DND-41 (cell line): ENCODE measurements around the gene CHMP4B.

Experiments
- EZH2 ChIP-seq: IDR thresholded peaks from 3 replicates; pipeline ENCODE4 v1.6.1; 2012; ENCODE audit warnings: borderline replicate concordance, low read depth, mild to moderate bottlenecking, moderate library complexity, low read length, inconsistent platforms; ENCODE audit not compliant: severe bottlenecking
- TF ChIP-seq, protein P1 (sequence below): IDR thresholded peaks from 2 replicates; pipeline ENCODE4 v1.5.1; 2012; ENCODE audit warnings: borderline replicate concordance, low read length, moderate library complexity, mild to moderate bottlenecking; ENCODE audit not compliant: poor library complexity, severe bottlenecking; ENCODE audit errors: extremely low read depth

DNA sequence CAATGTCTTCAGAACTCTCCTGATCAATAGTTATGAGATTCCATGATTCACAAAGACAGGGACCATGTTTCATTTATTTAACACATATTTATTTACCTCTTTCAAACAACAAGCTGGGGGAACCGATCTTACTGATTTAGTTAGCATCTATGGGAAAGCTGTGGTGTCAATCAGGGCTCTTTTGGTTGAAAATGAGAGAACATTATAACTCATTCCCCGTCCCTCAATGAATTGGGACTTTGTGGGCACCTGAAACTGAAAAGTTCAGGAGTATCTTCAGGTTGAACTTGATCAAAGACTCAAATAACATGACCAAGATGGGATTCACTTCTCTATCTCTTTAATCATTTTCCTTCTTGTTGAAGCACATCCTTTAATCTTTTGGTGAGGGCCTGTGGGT, 67.4 kb downstream of the CHMP4B start:
- TF ChIP-seq, protein P1, sequence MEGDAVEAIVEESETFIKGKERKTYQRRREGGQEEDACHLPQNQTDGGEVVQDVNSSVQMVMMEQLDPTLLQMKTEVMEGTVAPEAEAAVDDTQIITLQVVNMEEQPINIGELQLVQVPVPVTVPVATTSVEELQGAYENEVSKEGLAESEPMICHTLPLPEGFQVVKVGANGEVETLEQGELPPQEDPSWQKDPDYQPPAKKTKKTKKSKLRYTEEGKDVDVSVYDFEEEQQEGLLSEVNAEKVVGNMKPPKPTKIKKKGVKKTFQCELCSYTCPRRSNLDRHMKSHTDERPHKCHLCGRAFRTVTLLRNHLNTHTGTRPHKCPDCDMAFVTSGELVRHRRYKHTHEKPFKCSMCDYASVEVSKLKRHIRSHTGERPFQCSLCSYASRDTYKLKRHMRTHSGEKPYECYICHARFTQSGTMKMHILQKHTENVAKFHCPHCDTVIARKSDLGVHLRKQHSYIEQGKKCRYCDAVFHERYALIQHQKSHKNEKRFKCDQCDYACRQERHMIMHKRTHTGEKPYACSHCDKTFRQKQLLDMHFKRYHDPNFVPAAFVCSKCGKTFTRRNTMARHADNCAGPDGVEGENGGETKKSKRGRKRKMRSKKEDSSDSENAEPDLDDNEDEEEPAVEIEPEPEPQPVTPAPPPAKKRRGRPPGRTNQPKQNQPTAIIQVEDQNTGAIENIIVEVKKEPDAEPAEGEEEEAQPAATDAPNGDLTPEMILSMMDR, result no peak
- TF ChIP-seq EZH2, result no peak
